Measurements from ENCODE around the gene FPR1. TPM values are rescaled to one million over a fixed set of nuclear protein-coding genes. Genes with fewer than 3 reads are reported as not detected.

Gene FPR1
- total and polyA plus RNA-seq, 4 donors: 2.8 to 558 (median 48.8) TPM

- Histone ChIP-seq H3K36me3 (ENCODE audit: control insufficient read depth in 4 of 4, insufficient read depth in 4 of 4, low read length in 4 of 4) (peaks cover 5 to 49% (median 30%) of the 10 kb centered on the region in 4 donors), H3K9ac (ENCODE audit: insufficient read depth in 1 of 2, low read length in 2 of 2) (no peak overlapping the region), H3K4me3 (no peak overlapping the region), H3K9me3 (ENCODE audit: control insufficient read depth in 4 of 4, insufficient read depth in 3 of 4, low read length in 3 of 4) (no peaks in the 10 kb centered on the region), H3K27ac (ENCODE audit: low read depth in 1 of 2, low read length in 1 of 2) (peak overlapping the region in 1 of 2 donors; percentile 64), H3K27me3 (ENCODE audit: control insufficient read depth in 3 of 3, insufficient read depth in 3 of 3, low read length in 2 of 3) (no peaks in the 10 kb centered on the region), H3K4me1 (ENCODE audit: control insufficient read depth in 5 of 5, insufficient read depth in 5 of 5, low read length in 5 of 5) (peaks cover 0 to 17% (median 0%) of the 10 kb centered on the region in 5 donors)
- DNase-seq: peak; percentile 34 to 43 (median 35)
- no peak for ATAC-seq (ENCODE audit: insufficient read depth, low FRiP score)
- TF ChIP-seq CTCF (IDR thresholded peaks at IDR 0.05; ENCODE audit: control extremely low read depth, extremely low read depth): no peak
- 16 to 29% methylated on average over 41 to 46 of the region's 46 CpGs for WGBS, 2 donors
Observed at GRCh38 chr19:51702825-51703574, 48.7 kb downstream of the FPR1 start.

GRCh38 chr19:51702103-51702824, 49.4 kb downstream of the FPR1 start:
- no peak for TF ChIP-seq CTCF (IDR thresholded peaks at IDR 0.05; ENCODE audit: control extremely low read depth, extremely low read depth)
- H3K27ac ChIP-seq (ENCODE audit: low read depth in 1 of 2, low read length in 1 of 2): peak overlapping the region in 1 of 2 donors; percentile 64
- H3K36me3 ChIP-seq (ENCODE audit: control insufficient read depth in 4 of 4, insufficient read depth in 4 of 4, low read length in 4 of 4): peaks cover 5 to 52% (median 32%) of the 10 kb centered on the region in 4 donors
- no peaks in the 10 kb centered on the region for H3K27me3 ChIP-seq (ENCODE audit: control insufficient read depth in 3 of 3, insufficient read depth in 3 of 3, low read length in 2 of 3)
- ATAC-seq (ENCODE audit: insufficient read depth, low FRiP score) (peak; percentile 12), DNase-seq (peak; percentile 55 to 82 (median 62))
- peaks cover 0 to 17% (median 0%) of the 10 kb centered on the region in 5 donors for H3K4me1 ChIP-seq (ENCODE audit: control insufficient read depth in 5 of 5, insufficient read depth in 5 of 5, low read length in 5 of 5)
- H3K9ac ChIP-seq (ENCODE audit: insufficient read depth in 1 of 2, low read length in 2 of 2): no peak overlapping the region
- no peaks in the 10 kb centered on the region for H3K9me3 ChIP-seq (ENCODE audit: control insufficient read depth in 4 of 4, insufficient read depth in 3 of 4, low read length in 3 of 4)
- 36 to 41% methylated on average over 27 of the region's 27 CpGs for WGBS, 2 donors
- H3K4me3 ChIP-seq: no peak overlapping the region

- Histone ChIP-seq H3K9ac (ENCODE audit: insufficient read depth in 1 of 2, low read length in 2 of 2) (no peak overlapping the region), H3K4me1 (ENCODE audit: control insufficient read depth in 5 of 5, insufficient read depth in 5 of 5, low read length in 5 of 5) (peaks cover 0 to 17% (median 0%) of the 10 kb centered on the region in 5 donors), H3K36me3 (ENCODE audit: control insufficient read depth in 4 of 4, insufficient read depth in 4 of 4, low read length in 4 of 4) (peaks cover 5 to 54% (median 36%) of the 10 kb centered on the region in 4 donors), H3K27me3 (ENCODE audit: control insufficient read depth in 3 of 3, insufficient read depth in 3 of 3, low read length in 2 of 3) (no peaks in the 10 kb centered on the region), H3K9me3 (ENCODE audit: control insufficient read depth in 4 of 4, insufficient read depth in 3 of 4, low read length in 3 of 4) (no peaks in the 10 kb centered on the region), H3K27ac (ENCODE audit: low read depth in 1 of 2, low read length in 1 of 2) (no peak overlapping the region), H3K4me3 (no peak overlapping the region)
- no peak for TF ChIP-seq CTCF (IDR thresholded peaks at IDR 0.05; ENCODE audit: control extremely low read depth, extremely low read depth)
- WGBS, 2 donors: 86 to 92% methylated on average over 12 of the region's 12 CpGs
- DNase-seq (no peak), ATAC-seq (ENCODE audit: insufficient read depth, low FRiP score) (no peak)
Observed at GRCh38 chr19:51701468-51702100, 50.1 kb downstream of the FPR1 start.

Measured in lung (tissue), 12 donors.